NT2/D1 (cell line): ENCODE data around the gene GNPTG.

Source experiments
- SUZ12 ChIP-seq: IDR thresholded peaks from 2 replicates; pipeline ENCODE4 v1.6.1; 2011; ENCODE audit not compliant: insufficient read length, insufficient read depth; ENCODE audit errors: extremely low read depth
- YY1 ChIP-seq: IDR thresholded peaks from 2 replicates; pipeline ENCODE4 v1.6.1; 2011; ENCODE audit not compliant: insufficient read length, insufficient read depth

- TF ChIP-seq YY1 (no peak), SUZ12 (no peak)
Measured at GRCh38 chr16:1332618-1333148, 19.0 kb upstream of the GNPTG start.
